GM18519 (cell line): ENCODE results near the gene SCAP.

Experiments
- ATAC-seq: cut with Tn5 transposase; IDR thresholded peaks from one replicate; pipeline ENCODE4 v1.9.1; 2021; ENCODE audit warnings: mild to moderate bottlenecking, moderate library complexity; ENCODE audit not compliant: unreplicated experiment, low FRiP score

SCAP gene

DNA sequence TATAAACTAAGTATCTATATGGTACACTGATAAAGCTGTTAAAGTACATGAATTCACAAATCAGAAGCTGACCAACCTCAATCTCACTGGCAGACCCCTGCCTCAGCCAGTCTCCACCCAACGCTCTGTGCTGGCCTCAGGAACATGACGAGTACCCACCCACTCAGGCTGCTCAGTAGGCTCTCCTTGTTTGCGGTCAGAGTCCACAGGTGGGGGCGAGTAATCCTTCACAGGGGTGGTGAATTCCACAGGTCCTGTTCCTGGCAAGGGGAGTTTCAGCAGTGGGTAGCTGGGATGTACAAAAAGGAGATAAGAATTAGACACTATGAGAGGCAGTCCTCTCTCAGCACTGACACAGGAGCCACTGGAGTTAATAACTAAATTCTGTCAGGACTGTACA, 40.9 kb downstream of the SCAP start:
- ATAC-seq: no peak

DNA sequence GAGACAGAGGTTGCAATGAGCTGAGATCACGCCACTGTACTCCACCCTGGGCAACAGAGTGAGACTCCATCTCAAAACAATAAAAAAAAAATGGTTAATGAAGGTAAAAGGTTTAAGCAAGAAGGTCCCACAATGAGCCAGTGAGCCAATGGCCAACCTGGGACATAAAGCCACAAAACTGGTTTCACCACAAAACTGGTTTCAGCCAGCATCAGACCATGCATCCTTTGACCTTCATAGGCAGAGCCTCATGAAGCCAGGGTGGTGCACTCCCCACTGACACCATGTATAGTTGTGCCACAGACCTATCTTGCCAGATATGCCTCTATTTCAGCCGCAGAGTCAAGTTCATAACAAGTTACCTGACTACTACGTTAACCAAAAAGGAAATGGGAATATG, 41.9 kb downstream of the SCAP start:
- ATAC-seq: no peak

DNA sequence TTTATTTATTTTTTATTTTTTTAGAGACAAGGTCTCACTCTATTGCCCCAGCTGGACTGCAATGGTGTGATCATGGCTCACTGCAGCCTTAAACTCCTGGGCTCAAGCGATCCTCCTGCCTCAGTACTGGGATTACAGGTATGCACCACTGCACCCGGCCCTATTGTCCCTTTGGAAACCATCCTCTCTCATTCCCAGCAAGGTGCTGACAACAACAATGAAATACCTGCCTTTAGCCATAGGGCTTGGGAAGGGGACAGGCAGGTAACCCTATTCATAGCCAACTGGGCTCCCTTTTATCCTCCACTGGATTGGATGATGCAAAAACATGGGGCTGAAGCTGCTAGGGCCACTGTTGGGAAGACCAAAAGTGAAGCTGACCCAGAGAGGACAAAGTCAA, 43.1 kb downstream of the SCAP start:
- ATAC-seq: no peak

DNA sequence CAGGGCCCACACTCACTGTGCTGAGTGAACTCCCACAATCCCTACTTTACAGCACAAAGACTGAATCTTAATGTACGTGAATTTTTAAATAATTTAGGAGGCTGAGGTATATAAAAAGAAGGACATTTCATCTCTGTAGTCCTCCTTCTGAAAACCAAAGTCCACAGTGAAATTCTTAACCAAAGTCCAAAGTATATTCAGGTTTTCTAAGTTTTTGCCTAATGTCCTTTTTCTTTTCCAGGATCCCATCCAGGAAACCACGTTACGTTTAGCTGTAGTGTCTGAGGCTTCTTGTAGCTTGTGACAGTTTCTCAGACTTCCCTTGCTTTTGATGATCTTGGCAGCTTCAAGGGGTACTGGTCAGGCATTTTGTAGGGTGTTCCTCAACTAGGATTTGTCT, 44.5 kb downstream of the SCAP start:
- no peak for ATAC-seq

DNA sequence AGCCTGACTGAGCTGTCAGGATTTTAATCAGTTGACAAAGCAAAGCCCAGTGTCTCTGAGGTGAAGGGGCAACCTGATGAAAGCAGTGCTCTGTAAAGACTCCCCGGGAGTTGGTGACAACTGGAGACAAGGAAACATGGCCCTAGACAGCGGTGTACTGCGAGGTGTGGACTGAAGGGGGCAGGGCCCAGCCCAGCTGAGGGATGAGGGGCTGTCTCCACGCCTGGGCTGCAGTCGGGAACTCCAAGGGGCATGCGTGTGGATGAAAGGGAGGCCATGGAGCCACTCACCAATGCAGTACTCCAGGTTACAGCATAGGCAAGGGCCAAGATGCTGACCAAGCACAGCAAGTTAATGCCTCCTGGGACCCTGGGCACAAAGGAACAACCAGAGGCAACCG, 45.1 kb downstream of the SCAP start:
- ATAC-seq: no peak

DNA sequence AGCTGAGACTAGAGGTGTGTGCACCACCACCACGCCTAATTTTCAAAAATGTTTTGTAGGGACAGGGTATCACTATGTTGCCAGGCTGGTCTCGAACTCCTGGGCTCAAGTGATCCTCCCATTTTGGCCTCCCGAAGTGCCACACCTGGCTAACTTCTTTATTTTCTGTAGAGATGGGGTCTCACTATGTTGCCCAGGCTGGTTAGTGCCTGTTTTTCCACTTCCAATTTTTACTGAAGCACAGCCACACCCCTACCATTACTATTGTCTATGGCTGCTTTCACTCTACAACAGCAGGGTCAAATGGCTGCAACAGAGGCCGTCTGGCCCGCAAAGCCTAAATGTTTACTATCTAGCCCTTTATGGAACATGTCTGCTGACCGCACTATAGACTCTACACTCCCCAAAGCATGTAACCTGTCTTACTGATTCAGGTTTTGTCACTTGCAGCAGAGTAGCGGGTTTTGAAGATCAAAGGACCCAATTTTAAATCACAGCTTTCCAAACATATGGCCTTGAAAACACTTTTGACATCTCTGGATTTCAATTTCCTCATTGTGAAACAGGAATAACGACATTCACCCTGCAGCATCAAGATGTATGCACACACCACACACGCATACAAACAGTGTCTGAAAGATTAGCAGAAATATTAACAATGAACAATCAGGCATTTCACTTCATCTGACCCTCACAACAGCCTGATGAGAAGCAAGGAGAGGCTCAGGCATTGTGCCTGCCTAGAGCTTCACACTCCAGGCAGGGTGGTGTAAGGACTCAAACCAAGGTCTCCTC, 46.1 kb downstream of the SCAP start:
- no peak for ATAC-seq

DNA sequence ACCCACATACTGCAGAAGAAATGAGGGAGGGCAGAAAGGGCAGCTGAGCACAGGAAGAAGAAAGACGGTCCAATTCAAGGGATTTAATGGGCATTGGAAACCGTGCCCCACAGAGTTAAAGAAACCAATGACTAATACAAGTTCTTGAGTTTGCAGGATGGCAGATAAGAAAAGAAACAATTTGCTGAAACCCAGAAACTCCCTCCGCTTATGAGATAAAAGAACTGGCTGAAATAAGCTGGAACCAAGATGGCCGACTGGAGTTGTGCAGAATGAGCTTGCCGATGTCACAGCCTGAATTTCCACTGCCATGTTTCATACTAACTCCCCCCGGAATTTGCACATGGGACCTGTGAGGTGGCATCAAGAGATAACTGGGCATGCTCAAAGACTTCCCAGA, 47.1 kb downstream of the SCAP start:
- no peak for ATAC-seq

DNA sequence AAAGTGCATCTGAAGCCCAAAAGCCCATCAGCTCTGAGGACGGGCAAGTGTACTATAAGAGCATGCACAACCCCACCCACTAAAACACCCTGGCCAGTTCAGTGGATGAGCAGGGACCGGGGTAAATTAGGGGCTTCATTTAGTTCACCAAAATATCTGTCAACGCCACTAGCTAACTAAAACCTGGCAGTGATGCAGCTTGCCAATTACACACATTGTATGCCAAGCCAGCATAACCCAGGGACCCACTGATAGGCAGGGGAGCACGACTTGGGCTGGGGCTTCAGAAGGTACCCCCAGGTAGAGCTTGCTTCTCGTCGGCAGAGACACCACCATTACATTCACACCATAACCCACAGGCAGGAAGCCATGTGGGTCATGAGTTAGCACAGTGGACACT, 47.9 kb downstream of the SCAP start:
- ATAC-seq: no peak

DNA sequence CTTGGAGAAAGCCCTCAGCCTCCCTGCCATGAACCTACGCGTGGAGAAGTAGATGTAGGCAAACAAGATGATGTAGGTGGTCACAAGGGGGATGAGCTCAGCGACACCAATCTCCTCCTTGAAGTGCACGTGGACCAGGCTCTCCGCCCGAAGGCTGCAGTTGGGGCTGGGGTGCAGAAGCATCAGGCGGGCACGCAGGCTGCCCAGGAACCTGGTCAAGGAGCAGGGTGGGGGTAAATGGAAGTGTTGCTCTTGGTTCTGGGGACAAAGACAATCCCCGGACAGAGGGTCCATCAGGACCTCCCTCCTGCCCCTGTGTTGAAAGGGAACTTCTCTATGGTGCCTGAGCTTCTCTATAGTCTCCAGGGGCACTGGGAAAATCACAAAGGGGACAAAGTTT, 49.8 kb downstream of the SCAP start:
- ATAC-seq: no peak

DNA sequence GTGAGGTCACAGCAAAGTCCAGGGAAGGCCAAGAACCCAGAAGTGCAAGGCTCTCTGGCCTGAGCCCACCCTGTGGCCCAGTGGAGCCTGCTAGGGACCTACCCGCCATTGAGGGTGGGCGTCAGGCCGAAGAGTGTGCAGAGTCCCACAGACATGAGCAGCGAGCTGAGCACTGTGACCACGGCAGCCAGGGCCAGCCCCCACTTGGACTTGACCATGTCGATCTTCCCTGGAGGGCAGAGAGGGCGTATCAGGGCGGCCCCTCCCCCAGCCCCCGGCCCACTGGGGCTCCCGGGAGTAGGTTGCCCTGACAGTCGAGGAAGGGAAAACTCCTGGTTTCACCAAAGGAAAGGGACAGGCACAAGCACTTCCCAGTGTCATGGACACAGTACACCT, 50.4 kb downstream of the SCAP start:
- no peak for ATAC-seq

DNA sequence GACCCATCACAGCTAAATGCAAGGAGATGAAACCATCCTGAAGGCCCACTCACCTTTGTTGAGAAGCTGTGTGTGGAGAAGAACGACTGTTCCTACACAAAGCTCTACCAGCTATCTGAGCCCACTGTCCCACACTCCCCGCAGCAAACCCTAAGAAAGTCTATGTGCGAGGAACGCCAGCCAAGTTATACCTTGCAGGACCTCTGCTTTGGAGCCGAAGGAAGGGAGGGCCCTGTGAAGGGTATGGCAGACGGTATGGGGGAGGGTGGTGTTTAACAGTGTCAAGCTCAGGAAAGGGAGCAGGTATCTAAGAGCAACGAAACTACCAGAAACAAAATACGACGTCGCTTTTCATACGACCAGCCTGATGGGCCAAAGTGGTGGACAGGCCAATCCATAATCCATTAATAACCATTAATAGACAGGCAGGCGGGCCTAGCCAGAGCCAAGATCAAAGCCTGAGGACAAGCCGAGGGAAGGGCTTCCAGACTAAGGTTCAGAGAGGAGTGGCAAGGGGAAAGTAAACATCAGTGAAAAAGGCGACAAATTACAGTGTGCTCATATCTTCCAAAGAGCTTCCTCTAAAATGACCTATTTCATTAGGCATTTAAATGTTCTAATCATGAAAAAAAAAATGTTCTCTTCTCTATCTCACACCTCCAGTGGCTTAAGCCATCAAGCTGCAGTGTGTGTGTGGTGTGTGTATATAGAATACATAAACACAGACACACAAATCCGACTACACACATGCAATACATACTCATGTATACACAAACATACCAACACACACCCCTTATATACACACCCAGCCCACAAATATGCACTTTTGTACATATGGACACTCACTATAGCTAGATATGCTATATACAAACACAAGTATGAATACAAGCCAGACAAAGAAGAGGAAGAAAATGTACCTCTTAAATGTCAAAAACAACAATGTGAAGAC, 51.0 kb downstream of the SCAP start:
- ATAC-seq: no peak

DNA sequence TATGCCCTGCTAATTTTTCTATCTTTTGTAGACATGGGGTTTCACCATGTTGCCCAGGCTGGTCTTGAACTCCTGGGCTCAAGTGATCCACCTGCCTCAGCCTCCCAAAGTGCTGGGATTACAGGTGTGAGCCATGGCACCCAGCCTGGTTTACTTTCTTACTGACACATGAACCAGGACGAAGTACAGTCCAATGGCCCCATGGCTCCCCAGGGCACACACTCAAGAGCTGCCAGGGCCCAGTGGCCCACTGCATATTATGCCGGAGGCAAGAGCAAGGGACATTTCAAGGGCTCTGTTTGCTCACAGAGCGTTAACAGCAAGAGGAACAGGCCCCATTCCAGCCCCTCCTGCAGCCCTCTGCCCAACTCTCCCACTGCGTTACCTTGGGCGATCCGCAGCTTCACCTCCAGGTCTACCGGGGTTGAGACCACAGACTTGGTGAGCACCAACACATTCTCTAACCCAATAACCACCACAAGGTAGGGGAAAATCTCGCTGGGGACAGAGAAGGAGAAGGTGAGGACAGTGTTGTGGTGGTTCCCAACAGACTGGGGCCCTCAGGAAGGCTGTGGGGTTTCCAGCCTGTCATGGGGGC, 52.1 kb downstream of the SCAP start:
- ATAC-seq: no peak

DNA sequence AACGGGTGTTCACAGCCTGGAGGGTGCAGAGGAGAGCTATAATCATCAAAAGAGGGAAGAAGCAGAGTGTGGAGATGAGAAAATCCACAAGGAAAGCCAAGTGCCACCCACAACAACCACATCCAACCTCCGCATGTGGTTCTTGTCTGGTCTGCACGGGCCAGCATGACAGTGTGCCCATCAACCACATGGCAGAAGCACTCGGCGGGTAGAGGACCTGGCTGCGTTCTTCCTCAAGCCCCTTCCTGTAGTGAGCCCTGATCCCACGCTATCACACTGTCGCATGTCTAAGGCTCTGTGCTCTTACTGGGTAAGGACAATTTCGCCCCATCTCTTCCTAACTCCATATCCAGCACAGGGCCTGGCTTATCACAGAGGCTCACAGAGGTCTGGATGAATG, 53.0 kb downstream of the SCAP start:
- no peak for ATAC-seq

DNA sequence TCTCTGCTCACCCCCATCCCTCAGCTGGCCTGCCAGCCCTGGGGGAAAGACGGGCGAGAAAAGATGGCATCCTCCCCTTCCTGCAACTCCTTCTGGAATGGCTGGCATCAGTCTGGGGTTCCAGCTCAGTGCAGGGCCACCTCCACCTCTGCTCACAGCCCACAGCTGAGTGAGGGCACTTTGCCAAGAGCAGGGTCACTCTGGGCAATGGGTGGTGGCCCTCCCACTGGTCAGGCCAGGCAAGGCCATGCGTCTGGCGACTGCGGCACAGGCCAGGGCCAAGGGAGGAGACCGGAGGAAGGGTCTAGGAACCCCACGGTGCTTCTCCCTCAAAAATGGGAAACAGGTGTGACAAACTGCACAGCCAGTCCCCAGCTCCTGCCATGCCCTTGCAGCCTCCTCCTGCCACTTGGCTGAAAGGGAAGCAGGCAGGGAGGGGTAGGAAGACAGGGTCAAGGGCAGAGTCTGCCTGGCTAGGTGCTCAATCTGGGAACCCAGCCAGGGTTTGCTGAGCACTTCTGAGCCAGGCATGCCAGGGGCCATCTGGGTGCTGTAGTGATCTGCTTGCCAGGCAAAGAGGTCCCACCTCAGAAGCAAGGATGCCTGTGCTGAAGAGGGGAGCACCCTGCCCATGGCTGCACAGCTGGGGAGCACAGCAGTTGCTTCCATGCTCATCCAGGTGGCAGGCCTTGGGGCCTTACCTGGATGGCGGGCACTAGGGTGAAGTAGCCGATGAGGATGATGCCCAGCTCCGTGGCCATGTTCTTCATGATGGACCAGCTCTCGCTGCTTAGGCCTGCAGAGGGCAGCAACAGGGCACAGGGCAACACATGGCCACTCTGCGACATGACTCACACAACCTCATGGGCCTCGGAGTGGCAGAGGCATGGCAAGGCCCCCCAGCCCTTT, 53.7 kb downstream of the SCAP start:
- ATAC-seq: no peak

DNA sequence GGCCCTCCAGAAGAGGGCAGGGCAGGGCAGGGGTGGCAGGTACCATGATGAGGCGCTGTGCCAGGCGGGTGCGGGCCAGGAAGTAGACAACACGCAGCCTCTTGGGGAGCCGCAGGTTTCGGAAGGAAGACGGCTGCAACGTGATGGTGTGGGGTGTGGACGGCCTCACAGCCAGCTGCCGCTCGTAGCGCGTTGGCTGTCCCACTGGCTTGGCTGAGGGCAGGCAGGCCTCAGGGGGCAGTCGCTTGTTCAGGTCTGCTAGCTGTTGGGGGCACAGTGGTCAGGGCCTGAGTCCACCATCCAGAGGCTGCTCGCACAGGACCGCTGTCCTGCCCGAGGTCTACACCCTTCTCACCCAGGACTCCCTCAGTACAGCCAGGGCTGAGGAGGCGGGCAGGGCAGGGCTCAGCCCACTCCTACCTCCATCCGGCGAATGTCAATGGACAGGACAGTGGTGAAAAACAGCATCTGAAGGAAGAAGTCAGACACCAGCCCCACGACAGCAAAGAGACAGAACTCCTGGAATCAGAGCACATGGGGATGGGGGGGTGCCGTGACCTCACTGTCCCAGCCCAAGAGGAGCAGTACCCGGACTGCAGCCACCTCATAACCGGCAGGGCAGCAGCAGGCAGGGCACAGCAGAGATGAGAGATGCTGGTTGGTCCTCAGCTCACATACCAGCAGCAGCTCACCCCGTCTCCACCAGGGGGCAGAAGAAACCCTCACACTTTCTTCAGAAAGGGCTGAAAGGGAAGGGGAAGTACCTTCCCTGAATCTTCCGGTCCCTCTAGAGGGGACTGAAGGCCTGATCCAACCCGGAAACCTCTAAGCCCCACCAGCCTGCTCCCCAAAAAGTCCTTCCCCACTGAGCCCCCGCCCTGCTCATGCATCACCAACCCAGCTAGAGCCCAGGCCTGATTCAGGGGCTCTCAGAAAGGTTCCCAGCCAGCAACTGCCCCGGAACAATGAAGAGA, 54.9 kb downstream of the SCAP start:
- ATAC-seq: no peak

DNA sequence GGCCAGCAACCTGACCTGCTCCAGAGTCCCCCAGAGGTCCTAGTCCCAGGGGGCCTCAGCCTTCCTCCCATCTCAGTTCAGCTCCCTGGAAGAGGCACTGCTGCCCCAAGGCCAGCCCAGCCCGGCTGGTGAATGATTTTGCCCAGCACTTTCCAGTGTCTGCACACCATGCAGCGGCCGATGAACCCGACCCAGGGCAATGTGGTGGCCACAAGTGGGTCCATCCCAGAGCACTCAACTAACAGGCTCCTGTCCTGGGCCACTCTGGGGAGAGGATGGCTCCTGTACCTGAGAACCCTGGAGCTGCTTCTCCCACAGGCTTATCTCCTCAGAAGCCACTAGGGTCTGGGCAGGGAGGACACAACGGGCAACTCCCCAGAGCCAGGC, 55.7 kb downstream of the SCAP start:
- no peak for ATAC-seq

DNA sequence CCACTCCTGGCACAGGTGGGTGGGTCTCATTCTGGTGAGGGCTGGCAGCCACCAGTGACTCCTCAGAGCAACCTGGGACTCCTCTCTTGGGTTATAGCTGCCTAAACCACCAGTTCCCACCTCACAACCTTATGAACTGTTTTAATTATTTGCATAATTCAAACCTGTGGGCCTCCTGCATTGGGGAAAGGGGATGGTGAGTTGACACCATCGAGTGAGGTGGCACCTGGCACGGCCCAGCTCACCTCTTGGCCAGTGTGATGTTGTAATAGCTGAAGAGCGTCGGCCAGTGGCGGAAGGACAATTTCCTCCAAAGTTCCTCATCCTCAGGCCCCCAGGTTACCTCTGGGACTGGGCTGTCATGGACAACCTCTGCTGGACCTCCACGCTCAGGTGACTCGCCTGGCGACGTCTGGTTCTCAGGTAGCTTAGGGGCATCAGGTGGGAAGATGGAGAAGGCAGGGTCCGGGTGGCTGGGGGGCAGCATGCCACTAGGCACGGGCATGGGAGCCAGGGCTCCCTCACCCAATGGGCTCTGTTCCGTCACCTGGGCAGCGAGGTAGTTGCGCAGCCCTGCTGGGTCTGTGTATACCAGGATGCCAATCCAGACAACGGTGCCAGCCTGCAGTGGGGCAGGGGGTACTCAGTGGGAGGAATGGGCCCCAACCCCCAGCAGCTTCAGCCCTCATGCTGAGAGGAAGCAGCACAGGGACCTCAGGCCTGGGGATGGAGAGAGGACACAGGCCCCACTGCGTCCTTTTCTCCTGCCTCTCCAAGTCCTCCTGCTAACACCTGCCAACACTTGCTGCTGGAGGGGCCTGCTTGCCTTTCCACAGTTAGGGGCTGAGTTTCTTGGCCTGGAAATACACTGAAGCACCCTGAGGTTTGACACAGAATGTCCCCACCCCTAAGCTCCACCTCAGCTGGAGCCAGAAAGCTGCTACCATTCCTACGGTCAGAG, 56.4 kb downstream of the SCAP start:
- no peak for ATAC-seq
